ENCODE data around the gene POLR1E.

DNA sequence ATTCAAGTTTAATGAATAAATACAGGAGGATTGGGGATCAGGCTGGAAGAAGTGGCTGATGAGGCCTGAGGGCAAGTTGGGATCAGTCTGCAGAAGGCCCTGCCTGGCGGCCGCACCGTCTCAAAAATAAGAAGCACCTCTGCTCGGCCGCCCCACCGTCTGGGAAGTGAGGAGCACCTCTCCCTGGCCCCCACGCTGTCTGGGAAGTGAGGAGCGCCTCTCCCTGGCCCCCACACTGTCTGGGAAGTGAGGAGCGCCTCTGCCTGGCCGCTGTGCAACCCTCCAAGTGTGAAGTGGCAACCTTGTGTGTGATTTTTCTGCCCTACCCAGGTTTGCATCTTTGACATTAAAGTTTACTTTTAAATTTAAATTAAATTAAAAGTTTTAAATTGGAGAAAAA, 35.4 kb downstream of the POLR1E start:
- TF ChIP-seq EZH2 (IDR thresholded peaks at IDR 0.05) (no peak), CTCF (IDR thresholded peaks at IDR 0.05 in 2 of 3, conservative IDR thresholded peaks at IDR 0.05 in 1 of 3; ENCODE audit: borderline replicate concordance in 1 of 3, insufficient read depth in 1 of 3, low read depth in 2 of 3, low read length in 2 of 3) (no peak), POLR2A (IDR thresholded peaks at IDR 0.05; ENCODE audit: borderline replicate concordance, extremely low read depth, insufficient read depth, insufficient read length) (no peak), ZNF274 (IDR thresholded peaks at IDR 0.05; ENCODE audit: low read depth, low read length) (no peak), YY1 (IDR thresholded peaks at IDR 0.05; ENCODE audit: extremely low read depth, insufficient replicate concordance, low read depth, low read length) (no peak), EGR1 (IDR thresholded peaks at IDR 0.05; ENCODE audit: low read depth) (no peak)
- TF ChIP-seq, protein P1, sequence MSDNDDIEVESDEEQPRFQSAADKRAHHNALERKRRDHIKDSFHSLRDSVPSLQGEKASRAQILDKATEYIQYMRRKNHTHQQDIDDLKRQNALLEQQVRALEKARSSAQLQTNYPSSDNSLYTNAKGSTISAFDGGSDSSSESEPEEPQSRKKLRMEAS (IDR thresholded peaks at IDR 0.05), result no peak
- TF ChIP-seq, protein P2, sequence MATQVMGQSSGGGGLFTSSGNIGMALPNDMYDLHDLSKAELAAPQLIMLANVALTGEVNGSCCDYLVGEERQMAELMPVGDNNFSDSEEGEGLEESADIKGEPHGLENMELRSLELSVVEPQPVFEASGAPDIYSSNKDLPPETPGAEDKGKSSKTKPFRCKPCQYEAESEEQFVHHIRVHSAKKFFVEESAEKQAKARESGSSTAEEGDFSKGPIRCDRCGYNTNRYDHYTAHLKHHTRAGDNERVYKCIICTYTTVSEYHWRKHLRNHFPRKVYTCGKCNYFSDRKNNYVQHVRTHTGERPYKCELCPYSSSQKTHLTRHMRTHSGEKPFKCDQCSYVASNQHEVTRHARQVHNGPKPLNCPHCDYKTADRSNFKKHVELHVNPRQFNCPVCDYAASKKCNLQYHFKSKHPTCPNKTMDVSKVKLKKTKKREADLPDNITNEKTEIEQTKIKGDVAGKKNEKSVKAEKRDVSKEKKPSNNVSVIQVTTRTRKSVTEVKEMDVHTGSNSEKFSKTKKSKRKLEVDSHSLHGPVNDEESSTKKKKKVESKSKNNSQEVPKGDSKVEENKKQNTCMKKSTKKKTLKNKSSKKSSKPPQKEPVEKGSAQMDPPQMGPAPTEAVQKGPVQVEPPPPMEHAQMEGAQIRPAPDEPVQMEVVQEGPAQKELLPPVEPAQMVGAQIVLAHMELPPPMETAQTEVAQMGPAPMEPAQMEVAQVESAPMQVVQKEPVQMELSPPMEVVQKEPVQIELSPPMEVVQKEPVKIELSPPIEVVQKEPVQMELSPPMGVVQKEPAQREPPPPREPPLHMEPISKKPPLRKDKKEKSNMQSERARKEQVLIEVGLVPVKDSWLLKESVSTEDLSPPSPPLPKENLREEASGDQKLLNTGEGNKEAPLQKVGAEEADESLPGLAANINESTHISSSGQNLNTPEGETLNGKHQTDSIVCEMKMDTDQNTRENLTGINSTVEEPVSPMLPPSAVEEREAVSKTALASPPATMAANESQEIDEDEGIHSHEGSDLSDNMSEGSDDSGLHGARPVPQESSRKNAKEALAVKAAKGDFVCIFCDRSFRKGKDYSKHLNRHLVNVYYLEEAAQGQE (IDR thresholded peaks at IDR 0.05; ENCODE audit: low read depth), result no peak
